GM18507 (cell line): ENCODE measurements around the gene AGTPBP1.
"Not testable (repeated sequence)": the region's sequence is repeated elsewhere in the genome, so short reads cannot be mapped to it uniquely, and the experiment has no call there.

Experiments used
- DNase-seq: peaks from one replicate; pipeline ENCODE4 v3.0.0; 2011; ENCODE audit warnings: low read depth; ENCODE audit not compliant: insufficient read length; ENCODE audit errors: extremely low spot score
- FAIRE-seq: peaks from 2 replicates; lab custom pipeline; 2011; peaks lifted over from hg19 to GRCh38; lab: Jason Lieb, UNC

The AGTPBP1 gene

DNA sequence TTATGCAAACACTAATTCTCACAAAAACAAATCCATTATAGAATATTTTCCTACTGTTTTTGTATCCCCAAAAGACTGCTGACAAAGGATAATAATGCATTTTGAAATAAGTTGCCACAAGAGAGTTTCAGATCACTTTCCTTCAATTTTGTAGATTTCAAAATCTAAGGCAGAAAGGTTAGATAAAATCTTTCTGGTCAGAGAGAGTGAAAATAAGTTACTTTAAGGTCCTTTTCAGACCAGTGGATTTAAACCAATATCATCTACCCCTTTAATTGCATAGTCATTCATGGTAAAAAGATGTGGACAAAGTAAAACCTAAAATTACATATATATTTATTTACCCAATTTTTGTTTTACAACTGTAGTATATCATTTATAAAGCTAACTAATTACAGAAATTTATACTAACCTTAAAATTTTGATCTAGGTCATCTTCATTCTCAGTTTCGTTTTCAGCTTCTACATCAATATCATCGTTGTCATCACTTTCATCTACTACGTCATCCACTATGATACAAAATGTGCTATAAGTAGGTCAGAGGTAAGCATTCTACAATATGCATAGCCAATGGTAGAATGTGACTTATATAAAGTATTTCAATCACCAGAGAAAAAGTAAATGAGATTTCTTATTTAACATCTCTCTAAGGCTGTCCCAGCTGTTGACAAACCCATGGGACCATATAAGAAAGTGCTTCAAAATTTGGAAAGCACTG, 95.7 kb downstream of the AGTPBP1 start:
- FAIRE-seq (peak; percentile 55), DNase-seq (no peak)

DNA sequence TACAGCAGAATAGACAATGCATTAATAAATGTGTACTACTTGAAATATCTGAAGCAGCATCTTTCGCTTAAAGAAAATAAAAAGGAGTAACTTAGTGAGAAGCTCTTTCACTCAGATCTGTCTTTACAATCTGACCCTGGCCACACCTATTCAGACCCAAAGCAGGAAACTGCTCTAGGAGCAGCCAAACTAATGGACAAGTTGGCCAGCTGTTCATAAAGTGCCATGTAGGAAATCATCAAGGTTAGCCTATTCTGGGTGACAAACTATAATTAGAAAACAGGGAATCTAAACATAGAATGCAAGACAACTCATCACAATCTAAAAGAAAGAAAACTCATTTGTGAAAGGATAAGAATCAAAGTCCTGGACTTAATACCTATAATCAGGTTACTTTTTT, 101.3 kb downstream of the AGTPBP1 start:
- FAIRE-seq (no peak), DNase-seq (no peak)

DNA sequence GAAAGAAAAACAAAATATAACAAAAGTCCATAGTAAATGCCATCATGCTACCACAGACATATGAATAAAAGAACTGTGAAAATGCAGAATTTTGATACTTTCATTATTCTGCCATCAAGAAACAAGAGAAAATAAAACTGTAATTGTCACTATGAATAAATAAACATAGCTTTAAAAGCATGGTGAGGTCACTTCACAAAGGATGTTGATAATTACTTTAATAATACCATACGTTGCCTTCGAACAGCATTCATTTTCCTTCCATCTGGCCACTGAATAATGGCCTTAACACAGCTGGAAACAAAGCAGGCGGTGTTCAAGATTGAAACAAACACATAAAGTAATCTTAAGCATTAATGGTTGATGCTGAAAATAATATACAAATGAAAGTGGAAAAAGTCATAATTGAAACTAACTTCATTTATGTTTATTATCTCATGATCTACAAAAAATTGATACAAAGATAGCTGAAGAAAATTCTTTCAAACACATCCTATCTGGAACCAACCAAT, 102.0 kb downstream of the AGTPBP1 start:
- no peak for DNase-seq
- FAIRE-seq = no peak

DNA sequence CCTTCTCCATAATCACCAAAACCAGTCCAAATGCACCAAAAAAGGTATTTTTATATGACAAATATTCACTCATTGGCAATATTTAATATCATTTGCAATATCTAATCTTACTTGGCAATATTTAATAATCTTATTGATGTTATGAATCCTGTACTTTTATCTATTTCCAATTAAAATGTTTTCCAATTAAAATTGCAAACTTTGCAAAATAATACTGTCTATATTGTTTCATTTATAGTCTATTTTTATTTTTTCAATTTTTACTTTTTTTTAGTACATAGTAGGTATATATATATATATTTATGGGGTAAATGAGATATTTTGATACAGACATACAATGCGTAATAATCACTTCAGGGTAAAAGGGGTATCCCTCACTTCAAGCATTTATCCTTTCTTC, 109.9 kb downstream of the AGTPBP1 start:
- DNase-seq (no peak), FAIRE-seq (no peak)

DNA sequence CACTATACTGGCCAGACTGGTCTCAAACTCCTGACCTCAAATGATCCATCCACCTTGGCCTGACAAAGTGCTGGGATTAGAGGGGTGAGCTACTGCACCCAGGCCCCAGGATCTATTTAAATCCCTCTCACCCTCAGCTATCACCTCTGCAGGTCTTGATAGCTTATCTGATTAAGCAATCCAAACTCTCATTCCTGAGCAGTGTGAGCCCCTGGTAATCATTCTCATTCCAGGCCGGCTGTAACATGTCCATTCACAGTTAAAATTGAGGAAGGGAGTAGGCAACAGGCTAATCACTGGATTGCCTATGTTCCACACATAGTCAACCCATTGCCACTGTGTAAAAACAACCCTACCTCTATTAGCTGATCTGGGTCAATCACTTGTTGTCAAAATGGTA, 111.1 kb downstream of the AGTPBP1 start:
- FAIRE-seq = no peak

DNA sequence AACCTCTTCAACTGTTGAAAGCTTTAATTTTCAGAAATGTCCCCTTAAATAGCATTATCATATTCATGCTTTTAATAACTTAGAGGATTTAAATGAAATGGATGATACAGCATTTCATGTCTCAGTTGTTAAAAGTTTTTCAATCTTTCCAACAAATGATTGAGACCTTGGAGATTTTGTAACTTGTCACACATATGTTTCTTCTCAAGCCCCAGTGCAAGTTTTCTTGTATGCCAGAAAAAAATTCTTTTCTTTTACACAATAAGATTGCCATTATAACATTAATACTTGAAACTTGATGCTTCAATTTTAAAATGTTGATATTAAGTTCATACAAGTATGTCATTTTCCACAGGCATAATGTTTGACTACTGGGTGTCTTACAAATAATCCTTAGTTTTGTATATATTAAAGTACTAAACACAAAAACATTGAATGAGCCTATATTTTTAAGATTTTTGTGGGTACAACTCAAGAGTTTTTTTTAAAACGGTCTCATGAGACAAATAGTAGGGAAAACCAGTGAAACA, 124.5 kb downstream of the AGTPBP1 start:
- FAIRE-seq (no peak), DNase-seq (no peak)

More for the DNA sequence above, 111.1 kb downstream of the AGTPBP1 start:
- DNase-seq = no peak

DNA sequence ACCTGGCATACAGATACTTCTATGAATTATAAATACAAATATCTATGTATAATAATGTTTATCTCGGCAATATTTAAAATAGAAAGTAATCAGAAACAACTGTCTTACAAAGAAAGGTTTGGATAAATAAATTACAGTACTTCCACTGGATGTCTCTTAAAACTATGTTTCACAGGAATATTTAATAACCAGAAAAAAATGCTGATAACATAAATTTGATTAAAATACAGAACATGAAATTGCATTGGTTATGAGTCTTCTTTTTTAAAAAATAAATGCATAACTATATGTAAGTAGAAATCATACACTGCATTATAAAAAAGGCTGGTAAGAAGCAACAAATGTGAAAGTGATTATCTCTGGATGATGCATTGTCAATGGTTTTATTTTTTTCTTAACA, 126.0 kb downstream of the AGTPBP1 start:
- no peak for DNase-seq
- peak; percentile 12 for FAIRE-seq

DNA sequence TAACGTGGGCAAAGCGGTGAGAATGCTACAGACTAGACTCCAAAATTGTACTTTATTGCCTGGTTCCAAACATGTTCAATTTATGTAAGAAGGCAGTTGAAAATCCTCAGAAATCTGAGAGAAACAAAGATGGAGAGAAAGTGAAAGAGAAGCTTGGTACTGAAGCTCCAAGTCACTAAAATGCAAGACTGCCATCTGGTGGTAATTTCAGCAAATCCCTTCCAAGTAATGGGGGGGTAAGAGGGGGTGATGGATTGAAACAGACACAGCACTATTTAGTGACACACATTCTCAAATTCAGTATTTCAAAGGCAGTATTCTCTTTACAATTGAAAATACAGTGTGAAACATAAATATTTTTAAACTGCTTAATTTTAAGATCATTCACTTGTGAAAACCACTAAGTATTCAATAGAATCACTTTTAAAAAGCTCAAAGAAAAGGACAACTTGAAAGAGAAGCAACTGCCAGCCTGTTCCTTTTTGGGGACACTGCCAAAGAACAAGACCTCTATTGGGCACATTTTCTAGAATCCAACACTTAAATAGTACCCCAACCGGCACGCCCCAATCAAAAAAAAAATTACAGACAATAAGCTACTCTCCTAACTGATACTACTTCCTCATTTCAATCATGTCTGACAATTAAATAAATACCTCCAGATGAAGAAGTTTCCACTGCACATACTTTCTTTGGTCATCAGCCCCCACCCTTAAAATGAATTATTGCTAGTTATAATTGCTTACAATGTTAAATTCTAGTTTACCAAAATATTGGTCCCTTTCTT, 131.5 kb downstream of the AGTPBP1 start:
- DNase-seq (peak; percentile 40), FAIRE-seq (peak; percentile 90)

DNA sequence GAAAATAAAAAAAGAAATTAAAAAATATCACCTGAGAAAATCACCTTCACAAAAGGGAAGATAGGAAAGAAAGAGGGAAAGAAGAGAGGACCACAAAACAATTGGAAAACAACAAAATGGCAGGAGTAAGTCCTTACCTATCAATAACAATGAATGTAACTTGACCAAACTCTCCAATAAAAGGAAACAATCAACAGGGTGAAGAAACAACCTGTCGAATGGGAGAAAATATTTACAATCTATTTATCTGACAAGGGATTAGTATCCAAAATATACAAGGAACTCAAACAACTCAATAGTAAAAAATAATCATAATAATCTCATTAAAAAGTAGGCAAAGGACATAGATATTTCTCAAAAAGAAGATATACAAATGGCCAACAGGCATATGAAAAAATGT, 135.8 kb downstream of the AGTPBP1 start:
- FAIRE-seq = no peak
- no peak for DNase-seq

DNA sequence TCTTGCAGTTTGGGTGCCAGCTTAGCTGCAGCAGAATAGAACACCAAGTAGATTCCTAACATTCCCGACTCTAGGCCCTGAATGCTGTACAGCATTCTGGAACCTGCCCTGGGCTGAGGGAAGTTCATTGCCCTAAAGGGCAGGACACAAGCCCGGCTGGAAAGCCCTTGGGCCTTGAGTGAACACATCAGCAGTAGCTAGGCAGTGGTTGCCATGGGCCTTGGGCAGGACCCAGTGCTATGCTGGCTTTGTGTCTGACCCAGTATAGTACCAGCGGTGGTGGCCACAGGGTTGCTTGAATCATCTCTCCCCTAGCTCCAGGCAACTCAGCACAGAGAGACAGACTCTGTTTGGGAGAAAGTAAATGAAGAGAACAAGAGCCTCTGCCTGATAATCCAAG, 137.8 kb downstream of the AGTPBP1 start:
- FAIRE-seq = no peak
- no peak for DNase-seq

DNA sequence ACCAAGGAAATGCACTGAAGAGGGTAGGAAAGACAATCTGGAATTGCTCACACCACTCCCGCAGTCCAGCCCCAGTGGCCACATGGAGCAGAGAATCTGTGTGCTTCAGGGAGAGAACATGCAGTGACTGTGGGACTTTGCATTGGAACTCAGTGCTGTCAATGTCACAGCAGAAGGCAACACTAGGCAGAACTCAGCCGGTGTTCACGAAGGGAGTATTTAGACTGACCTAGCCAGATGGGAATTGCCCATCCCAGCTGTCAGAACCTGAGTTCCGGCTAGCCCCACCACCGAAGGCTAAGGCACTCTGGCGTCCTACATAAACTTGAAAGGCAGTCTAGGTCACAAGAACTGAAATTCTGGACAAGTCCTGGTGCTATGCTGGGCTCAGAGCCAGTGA, 139.0 kb downstream of the AGTPBP1 start:
- FAIRE-seq (no peak), DNase-seq (no peak)

DNA sequence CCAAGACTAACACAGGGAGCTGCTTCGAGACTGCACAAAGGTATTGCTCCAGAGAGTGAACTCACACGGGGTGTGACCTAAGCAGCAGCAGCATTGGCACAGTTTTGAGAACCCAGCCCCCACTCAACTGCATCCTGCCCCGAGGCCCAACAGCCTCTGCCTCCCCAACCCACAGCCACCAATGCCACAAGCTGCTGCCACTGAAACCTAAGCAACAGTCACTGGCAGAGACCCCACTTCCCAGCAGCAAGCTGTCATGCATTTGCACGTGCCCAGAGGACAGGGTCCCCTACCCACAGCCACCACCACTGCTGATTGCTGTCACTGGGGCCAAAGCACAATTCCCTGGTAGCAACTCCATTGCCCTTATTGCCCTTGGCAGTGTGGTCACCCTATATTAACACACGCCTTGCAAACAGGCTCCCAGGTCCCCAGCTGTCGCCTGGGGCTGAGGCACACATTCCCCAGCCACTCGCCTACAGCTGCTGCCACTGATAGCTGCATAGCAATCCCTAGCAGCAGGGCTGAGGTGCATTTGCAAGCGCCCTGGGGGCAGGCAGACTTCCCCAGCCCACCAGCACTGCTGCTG, 141.0 kb downstream of the AGTPBP1 start:
- FAIRE-seq (no peak), DNase-seq (no peak)

DNA sequence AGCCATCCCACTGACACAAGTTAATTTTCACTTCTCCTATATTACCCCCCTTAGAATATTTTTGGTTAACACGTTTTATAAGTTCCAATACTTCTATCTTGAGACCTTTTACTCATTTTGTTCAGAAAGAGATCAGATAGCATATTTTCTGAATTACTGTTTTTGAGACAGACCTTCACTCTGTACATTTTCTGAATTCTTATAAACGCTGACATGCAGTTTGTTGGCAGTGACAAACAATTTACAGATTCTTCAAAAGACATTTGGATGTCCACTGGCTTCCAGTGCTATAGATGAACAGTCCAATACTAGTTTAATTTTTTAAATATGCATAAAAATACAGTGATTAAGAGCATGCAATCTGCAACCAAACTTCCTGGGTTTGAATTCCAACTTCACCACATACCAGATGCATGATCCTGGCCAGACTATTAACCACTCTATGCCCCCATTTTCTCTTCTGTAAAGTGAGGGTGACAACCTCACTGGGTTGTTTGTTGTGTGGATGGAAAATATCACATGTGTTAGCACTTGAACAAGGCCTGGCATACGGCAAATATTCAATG, 142.1 kb downstream of the AGTPBP1 start:
- FAIRE-seq (no peak), DNase-seq (no peak)

DNA sequence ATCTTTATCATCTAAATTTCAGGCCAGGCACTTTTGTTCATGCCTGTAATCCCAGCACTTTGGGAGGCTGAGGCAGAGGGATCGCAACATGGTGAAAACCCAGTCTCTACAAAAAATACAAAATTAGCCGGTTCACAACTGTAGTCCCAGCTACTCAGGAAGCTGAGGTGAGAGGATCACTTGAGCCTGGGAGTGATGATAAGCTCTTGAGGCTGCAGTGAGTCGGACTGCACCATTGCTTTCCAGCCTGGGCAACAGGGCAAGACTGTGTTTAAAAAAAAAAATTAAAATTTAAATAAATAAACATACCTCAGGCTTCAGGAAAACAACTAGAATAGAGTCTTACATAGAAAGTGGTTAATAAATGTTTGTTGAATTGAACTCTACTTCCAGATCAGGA, 147.4 kb downstream of the AGTPBP1 start:
- FAIRE-seq (no peak), DNase-seq (no peak)

DNA sequence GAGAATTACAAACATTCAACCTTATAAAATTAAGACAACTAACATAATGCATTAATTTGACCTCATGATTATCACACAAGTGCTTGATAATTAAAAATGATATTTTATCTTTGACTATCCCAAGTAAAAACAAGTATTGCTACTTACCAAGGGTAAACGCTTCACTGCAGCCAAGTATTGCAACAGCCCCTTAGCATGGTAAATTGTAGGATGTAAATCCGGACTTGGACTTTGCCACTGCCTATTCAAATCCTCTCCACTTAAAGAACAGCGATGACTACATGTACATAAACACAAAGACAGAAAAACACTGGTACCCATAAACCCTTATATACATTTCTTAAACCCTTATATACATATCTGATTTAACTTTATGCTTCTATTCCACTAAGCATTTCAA, 155.1 kb downstream of the AGTPBP1 start:
- FAIRE-seq = no peak
- no peak for DNase-seq

DNA sequence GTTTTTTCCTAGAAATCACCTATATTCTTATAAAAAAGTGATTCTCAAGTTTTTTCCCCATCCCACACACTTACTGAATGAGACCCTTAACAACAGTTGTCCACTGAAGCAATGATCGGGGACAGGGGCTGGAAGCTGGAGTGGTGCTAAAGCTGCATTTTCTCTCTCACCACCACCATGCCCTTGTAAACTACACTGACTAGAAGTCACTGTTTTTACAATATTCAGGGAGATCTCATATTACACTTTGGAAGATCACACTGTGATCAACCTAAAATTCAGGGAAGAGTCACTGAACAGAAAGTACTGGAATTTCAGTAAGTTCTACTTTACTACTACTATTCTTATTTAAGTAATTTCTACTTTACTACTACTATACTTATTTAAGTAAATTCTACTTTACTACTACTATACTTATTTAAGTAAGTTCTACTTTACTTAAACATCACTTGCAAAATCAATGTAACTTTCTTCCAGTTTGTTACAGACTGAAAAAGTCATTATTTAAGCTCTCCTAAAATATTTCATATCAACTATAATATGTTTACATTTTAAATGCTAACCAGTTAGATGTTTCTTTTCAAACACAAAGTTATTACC, 164.3 kb downstream of the AGTPBP1 start:
- DNase-seq = no peak
- no peak for FAIRE-seq

DNA sequence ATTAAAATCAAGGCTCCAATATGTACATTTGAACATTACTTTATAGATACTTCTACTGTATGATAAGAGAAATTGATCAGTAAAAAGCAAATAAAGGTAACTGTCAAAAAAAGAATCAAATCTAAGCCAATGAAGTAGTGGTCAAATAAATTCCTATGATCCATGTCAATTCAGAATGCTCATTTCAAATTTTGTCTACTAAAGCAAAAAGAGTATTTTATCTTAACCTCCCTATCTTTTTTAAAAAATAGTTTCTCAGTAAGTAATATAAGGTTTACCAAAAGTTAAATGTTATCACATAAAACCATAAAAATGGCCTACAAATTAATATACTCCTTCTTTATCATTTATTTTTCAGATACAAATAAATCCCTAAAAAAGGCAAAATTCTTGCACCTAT, 165.9 kb downstream of the AGTPBP1 start:
- FAIRE-seq (no peak), DNase-seq (no peak)

DNA sequence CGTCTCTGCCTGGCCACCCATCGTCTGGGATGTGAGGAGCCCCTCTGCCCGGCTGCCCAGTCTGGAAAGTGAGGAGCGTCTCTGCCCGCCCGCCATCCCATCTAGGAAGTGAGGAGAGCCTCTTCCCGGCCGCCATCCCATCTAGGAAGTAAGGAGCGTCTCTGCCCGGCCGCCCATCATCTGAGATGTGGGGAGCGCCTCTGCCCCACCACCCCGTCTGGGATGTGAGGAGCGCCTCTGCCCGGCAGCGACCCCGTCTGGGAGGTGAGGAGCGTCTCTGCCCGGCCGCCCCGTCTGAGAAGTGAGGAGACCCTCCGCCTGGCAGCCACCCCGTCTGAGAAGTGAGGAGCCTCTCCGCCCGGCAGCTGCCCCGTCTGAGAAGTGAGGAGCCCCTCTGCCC, 168.2 kb downstream of the AGTPBP1 start:
- not testable (repeated sequence) for DNase-seq, FAIRE-seq

DNA sequence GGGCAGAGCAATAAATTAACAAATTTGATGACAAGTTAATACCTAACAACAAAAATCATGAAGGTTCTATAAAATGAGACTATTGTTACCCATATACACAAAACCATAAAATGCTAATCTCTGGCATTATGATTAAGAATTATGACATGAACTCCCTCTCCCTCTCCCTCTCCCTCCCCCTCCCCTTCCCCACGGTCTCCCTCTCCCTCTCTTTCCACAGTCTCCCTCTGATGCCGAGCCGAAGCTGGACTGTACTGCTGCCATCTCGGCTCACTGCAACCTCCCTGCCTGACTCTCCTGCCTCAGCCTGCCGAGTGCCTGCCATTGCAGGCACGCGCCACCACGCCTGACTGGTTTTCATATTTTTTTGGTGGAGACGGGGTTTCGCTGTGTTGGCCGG, 168.8 kb downstream of the AGTPBP1 start:
- FAIRE-seq = not testable (repeated sequence)

DNA sequence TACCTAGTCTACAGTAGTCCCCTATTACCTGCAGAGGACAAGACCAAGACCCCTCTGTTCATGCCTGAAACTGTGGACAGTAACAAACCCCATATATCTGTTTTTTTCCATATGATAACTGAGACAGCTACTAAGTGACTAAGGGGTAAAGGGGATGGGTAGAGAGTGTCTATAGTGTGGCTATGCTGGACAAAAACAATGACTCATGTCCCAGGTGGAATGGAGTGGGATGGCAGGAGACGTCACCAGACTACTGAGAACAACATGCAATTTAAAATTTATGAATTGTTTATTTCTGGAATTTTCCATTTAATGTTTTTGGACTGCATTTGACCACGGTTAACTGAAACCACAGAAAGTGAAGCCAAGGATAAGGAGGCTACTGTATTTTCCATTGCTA, 171.8 kb downstream of the AGTPBP1 start:
- DNase-seq (no peak), FAIRE-seq (no peak)

More for the DNA sequence above, 168.8 kb downstream of the AGTPBP1 start:
- not testable (repeated sequence) for DNase-seq
